SK-N-MC (cell line): ENCODE measurements around the gene KRT34.
"Not testable (repeated sequence)": the region's sequence is repeated elsewhere in the genome, so short reads cannot be mapped to it uniquely, and the experiment has no call there.

Source experiments
- DNase-seq: peaks from one replicate; pipeline ENCODE4 v3.0.0-alpha.2; 2011; ENCODE audit warnings: low read depth, low spot score
- H3K27ac ChIP-seq: fragments of 200-600 bp; sonication (generic); 2 replicates; pipeline ENCODE4 v1.5.1; 2016; ENCODE audit warnings: mixed run types
- H3K36me3 ChIP-seq: fragments of 200-600 bp; sonication (generic); 2 replicates; pipeline ENCODE4 v1.6.1; 2017; ENCODE audit warnings: antibody characterized with exemption, low read length, mixed read lengths; ENCODE audit not compliant: insufficient read depth
- H3K4me3 ChIP-seq: fragments of 200-600 bp; sonication (generic); 2 replicates; pipeline ENCODE4 v1.5.1; 2016
- H3K9ac ChIP-seq: fragments of 200-600 bp; sonication (generic); 2 replicates; pipeline ENCODE4 v1.8.0; 2017; ENCODE audit warnings: mixed run types, mixed read lengths; ENCODE audit not compliant: insufficient read length
- H3K9me3 ChIP-seq: fragments of 200-600 bp; sonication (generic); 2 replicates; pipeline ENCODE4 v1.6.1; 2017; ENCODE audit warnings: low read depth, mild to moderate bottlenecking, antibody characterized with exemption, low read length, moderate library complexity, mixed read lengths
- EZH2 ChIP-seq: fragments of 200-600 bp; sonication (generic); IDR thresholded peaks from one replicate; pipeline ENCODE4 v1.6.1; 2017; ENCODE audit warnings: antibody characterized with exemption
- FOXP2 ChIP-seq: optimal IDR thresholded peaks from 2 replicates; pipeline ENCODE3; 2011; ENCODE audit warnings: mild to moderate bottlenecking, moderate library complexity; ENCODE audit not compliant: insufficient read depth; ENCODE audit errors: extremely low read length, control extremely low read depth
- POLR2AphosphoS5 ChIP-seq: IDR thresholded peaks from 2 replicates; pipeline ENCODE4 v1.6.1; 2012; ENCODE audit warnings: mild to moderate bottlenecking, low read depth, low read length, borderline replicate concordance

KRT34 gene

GRCh38 chr17:41387670-41388069 is 5.6 kb upstream of the KRT34 start:
- no peak for DNase-seq
- H3K36me3 ChIP-seq, result peaks cover 5% of the 10 kb centered on the region; the same call in 1 of the 2 replicates
- TF ChIP-seq POLR2AphosphoS5 (no peak), FOXP2 (no peak), EZH2 (no peak)
- no peaks in the 10 kb centered on the region; the same call in 1 of the 2 replicates for H3K9me3 ChIP-seq
- no peak overlapping the region for H3K9ac ChIP-seq
- H3K27ac ChIP-seq, result no peak overlapping the region
- no peak overlapping the region for H3K4me3 ChIP-seq

GRCh38 chr17:41386227-41386626 is 4.1 kb upstream of the KRT34 start:
- no peaks in the 10 kb centered on the region; the same call in 1 of the 2 replicates for H3K9me3 ChIP-seq
- DNase-seq, result no peak
- peaks cover 5% of the 10 kb centered on the region; the same call in 1 of the 2 replicates for H3K36me3 ChIP-seq
- H3K9ac ChIP-seq, result no peak overlapping the region
- no peak for TF ChIP-seq POLR2AphosphoS5
- TF ChIP-seq EZH2, result no peak
- TF ChIP-seq FOXP2, result no peak
- no peak overlapping the region for H3K4me3 ChIP-seq
- no peak overlapping the region for H3K27ac ChIP-seq

- H3K9ac ChIP-seq, result no peak overlapping the region
- no peak overlapping the region for H3K4me3 ChIP-seq
- TF ChIP-seq EZH2, result no peak
- no peak for TF ChIP-seq FOXP2
- TF ChIP-seq POLR2AphosphoS5, result no peak
- no peak overlapping the region for H3K27ac ChIP-seq
- no peak for DNase-seq
- peaks cover 5% of the 10 kb centered on the region; the same call in 1 of the 2 replicates for H3K36me3 ChIP-seq
- H3K9me3 ChIP-seq, result no peaks in the 10 kb centered on the region; the same call in 1 of the 2 replicates
Measured at GRCh38 chr17:41383690-41384089, 1.6 kb upstream of the KRT34 start.

- Histone ChIP-seq H3K9ac (no peak overlapping the region), H3K9me3 (no peaks in the 10 kb centered on the region; the same call in 1 of the 2 replicates), H3K36me3 (peaks cover 5% of the 10 kb centered on the region; the same call in 1 of the 2 replicates), H3K4me3 (no peak overlapping the region), H3K27ac (no peak overlapping the region)
- TF ChIP-seq FOXP2, result no peak
- no peak for TF ChIP-seq EZH2
- no peak for TF ChIP-seq POLR2AphosphoS5
- DNase-seq, result no peak
Measured at GRCh38 chr17:41382394-41382793, 288 bp upstream of the KRT34 start.

GRCh38 chr17:41380091-41380490 is 2.0 kb downstream of the KRT34 start:
- not testable (repeated sequence) for H3K27ac ChIP-seq, H3K9me3 ChIP-seq, H3K4me3 ChIP-seq, H3K9ac ChIP-seq, H3K36me3 ChIP-seq, DNase-seq

GRCh38 chr17:41377546-41377945 is 4.6 kb downstream of the KRT34 start:
- TF ChIP-seq EZH2, result no peak
- TF ChIP-seq POLR2AphosphoS5, result no peak
- TF ChIP-seq FOXP2, result peak; percentile 93
- no peak overlapping the region for H3K9ac ChIP-seq
- no peaks in the 10 kb centered on the region for H3K9me3 ChIP-seq
- peak; percentile 63 for DNase-seq
- no peaks in the 10 kb centered on the region for H3K36me3 ChIP-seq
- peak overlapping the region; percentile 30 for H3K4me3 ChIP-seq
- peak overlapping the region; percentile 95 for H3K27ac ChIP-seq

GRCh38 chr17:41369713-41370112 is 12.4 kb downstream of the KRT34 start, which contains the start of gene KRT33B:
Gene KRT33B (minus strand): TSS chr17:41369813. CDS start chr17:41369750, 63 bp downstream.
- Histone ChIP-seq H3K9ac (no peak within 1 kb of the TSS), H3K36me3 (no peaks in the 10 kb centered on the region), H3K27ac (no peak within 1 kb of the TSS), H3K9me3 (no peaks in the 10 kb centered on the region), H3K4me3 (no peak within 1 kb of the TSS)
- TF ChIP-seq POLR2AphosphoS5 (no peak), EZH2 (no peak), FOXP2 (no peak)
- no peak for DNase-seq

- no peak overlapping the region for H3K4me3 ChIP-seq
- no peak overlapping the region for H3K27ac ChIP-seq
- no peak overlapping the region for H3K9ac ChIP-seq
- no peaks in the 10 kb centered on the region for H3K9me3 ChIP-seq
- no peak for TF ChIP-seq POLR2AphosphoS5
- TF ChIP-seq FOXP2, result no peak
- TF ChIP-seq EZH2, result no peak
- no peaks in the 10 kb centered on the region for H3K36me3 ChIP-seq
- no peak for DNase-seq
Measured at GRCh38 chr17:41369023-41369422, 13.1 kb downstream of the KRT34 start.

GRCh38 chr17:41367426-41368075 is 14.6 kb downstream of the KRT34 start:
- TF ChIP-seq POLR2AphosphoS5 (no peak), EZH2 (no peak), FOXP2 (no peak)
- Histone ChIP-seq H3K9ac (no peak overlapping the region), H3K36me3 (no peaks in the 10 kb centered on the region), H3K9me3 (no peaks in the 10 kb centered on the region), H3K27ac (no peak overlapping the region), H3K4me3 (no peak overlapping the region)
- DNase-seq, result no peak
